ENCODE measurements around the gene SBF2.
"Not testable (repeated sequence)": the region's sequence is repeated elsewhere in the genome, so short reads cannot be mapped to it uniquely, and the experiment has no call there.

SBF2 gene

GRCh38 chr11:9916480-9916879 lies 377.5 kb downstream of the SBF2 start:
- no peak overlapping the region for H3K4me3 ChIP-seq (ENCODE audit: low read depth, low read length)
- no peak for DNase-seq (ENCODE audit: low read depth)
- no peak for TF ChIP-seq POLR2A (IDR thresholded peaks at IDR 0.05; ENCODE audit: extremely low read depth, insufficient read length)
- no peak for TF ChIP-seq MYC (IDR thresholded peaks at IDR 0.05; ENCODE audit: low read depth, low read length)

- TF ChIP-seq CTCF (IDR thresholded peaks at IDR 0.05; ENCODE audit: low read depth, low read length) (no peak), MYC (IDR thresholded peaks at IDR 0.05; ENCODE audit: low read depth, low read length) (no peak), MAX (IDR thresholded peaks at IDR 0.05; ENCODE audit: low read depth, low read length) (no peak), POLR2A (IDR thresholded peaks at IDR 0.05; ENCODE audit: extremely low read depth, insufficient read length) (no peak)
- H3K4me3 ChIP-seq (ENCODE audit: low read depth, low read length), result no peak overlapping the region
- DNase-seq (ENCODE audit: low read depth), result no peak
Observed at GRCh38 chr11:9914064-9914463, 380.0 kb downstream of the SBF2 start.

- H3K4me3 ChIP-seq (ENCODE audit: low read depth, low read length), result no peak overlapping the region
- DNase-seq (ENCODE audit: low read depth), result no peak
- no peak for TF ChIP-seq POLR2A (IDR thresholded peaks at IDR 0.05; ENCODE audit: extremely low read depth, insufficient read length)
- no peak for TF ChIP-seq CTCF (IDR thresholded peaks at IDR 0.05; ENCODE audit: low read depth, low read length)
- no peak for TF ChIP-seq MAX (IDR thresholded peaks at IDR 0.05; ENCODE audit: low read depth, low read length)
- TF ChIP-seq MYC (IDR thresholded peaks at IDR 0.05; ENCODE audit: low read depth, low read length), result no peak
Observed at GRCh38 chr11:9905960-9906791, 387.8 kb downstream of the SBF2 start.

GRCh38 chr11:9905501-9905951 lies 388.5 kb downstream of the SBF2 start:
- H3K4me3 ChIP-seq (ENCODE audit: low read depth, low read length), result no peak overlapping the region
- TF ChIP-seq CTCF (IDR thresholded peaks at IDR 0.05; ENCODE audit: low read depth, low read length) (no peak), POLR2A (IDR thresholded peaks at IDR 0.05; ENCODE audit: extremely low read depth, insufficient read length) (no peak), MAX (IDR thresholded peaks at IDR 0.05; ENCODE audit: low read depth, low read length) (no peak), MYC (IDR thresholded peaks at IDR 0.05; ENCODE audit: low read depth, low read length) (no peak)
- DNase-seq (ENCODE audit: low read depth), result no peak

- DNase-seq (ENCODE audit: low read depth), result no peak
- TF ChIP-seq MYC (IDR thresholded peaks at IDR 0.05; ENCODE audit: low read depth, low read length) (no peak), POLR2A (IDR thresholded peaks at IDR 0.05; ENCODE audit: extremely low read depth, insufficient read length) (no peak), CTCF (IDR thresholded peaks at IDR 0.05; ENCODE audit: low read depth, low read length) (no peak), MAX (IDR thresholded peaks at IDR 0.05; ENCODE audit: low read depth, low read length) (no peak)
Observed at GRCh38 chr11:9903579-9903978, 390.4 kb downstream of the SBF2 start.

GRCh38 chr11:9901943-9902342 lies 392.1 kb downstream of the SBF2 start:
- H3K4me3 ChIP-seq (ENCODE audit: low read depth, low read length), result no peak overlapping the region
- TF ChIP-seq POLR2A (IDR thresholded peaks at IDR 0.05; ENCODE audit: extremely low read depth, insufficient read length), result no peak
- TF ChIP-seq CTCF (IDR thresholded peaks at IDR 0.05; ENCODE audit: low read depth, low read length), result no peak
- no peak for TF ChIP-seq MYC (IDR thresholded peaks at IDR 0.05; ENCODE audit: low read depth, low read length)
- TF ChIP-seq MAX (IDR thresholded peaks at IDR 0.05; ENCODE audit: low read depth, low read length), result no peak
- no peak for DNase-seq (ENCODE audit: low read depth)

More at GRCh38 chr11:9903579-9903978, 390.4 kb downstream of the SBF2 start:
- no peak overlapping the region for H3K4me3 ChIP-seq (ENCODE audit: low read depth, low read length)

- H3K4me3 ChIP-seq (ENCODE audit: low read depth, low read length), result not testable (repeated sequence)
- peak; percentile 44 for DNase-seq (ENCODE audit: low read depth)
Observed at GRCh38 chr11:9900253-9900652, 393.8 kb downstream of the SBF2 start.
